Breast epithelium (tissue), 3 donors: ENCODE results near the gene PDZRN3.

Experiments used
- CTCF ChIP-seq, 3 donors: fragments of 450-650 bp; IDR thresholded peaks; one replicate each; pipeline ENCODE4 v1.5.1; 2016 to 2017; ENCODE audit warnings: antibody characterized with exemption in 3 of 3, mild to moderate bottlenecking in 3 of 3, moderate library complexity in 3 of 3
- POLR2A ChIP-seq: fragments of 450-650 bp; IDR thresholded peaks from one replicate; pipeline ENCODE4 v1.6.1; 2016; ENCODE audit warnings: antibody characterized with exemption, mild to moderate bottlenecking, moderate library complexity
- POLR2AphosphoS5 ChIP-seq, 3 donors: sonication (generic); formaldehyde crosslinking; IDR thresholded peaks; one replicate each; pipeline ENCODE4 v1.6.1; 2017; ENCODE audit warnings: antibody characterized with exemption in 3 of 3

GRCh38 chr3:73407577-73407976 lies 217.2 kb downstream of the PDZRN3 start:
- no peak for TF ChIP-seq POLR2A
- TF ChIP-seq POLR2AphosphoS5 (IDR thresholded peaks at IDR 0.05): no peak
- no peak for TF ChIP-seq CTCF (IDR thresholded peaks at IDR 0.05)
